Activated T-cell treated with anti-CD3 and anti-CD28 coated beads for 4 hours (primary cell): ENCODE data around the gene HACE1.
"Not testable (repeated sequence)": the region's sequence is repeated elsewhere in the genome, so short reads cannot be mapped to it uniquely, and the experiment has no call there.

ENCODE experiments used
- DNase-seq: peaks from one replicate; pipeline ENCODE4 v3.0.0-alpha.2; 2020

Gene HACE1

GRCh38 chr6:104820820-104821219 lies 38.9 kb downstream of the HACE1 start:
- DNase-seq, result not testable (repeated sequence)

GRCh38 chr6:104816125-104816524 lies 43.6 kb downstream of the HACE1 start:
- DNase-seq, result no peak

- no peak for DNase-seq
These were observed 45.0 kb downstream of the HACE1 start for GRCh38 chr6:104814743-104815142.

GRCh38 chr6:104813552-104813951 lies 46.2 kb downstream of the HACE1 start:
- DNase-seq, result no peak

GRCh38 chr6:104809116-104809515 lies 50.6 kb downstream of the HACE1 start:
- no peak for DNase-seq

- DNase-seq, result not testable (repeated sequence)
These were observed 54.4 kb downstream of the HACE1 start for GRCh38 chr6:104805335-104805734.

GRCh38 chr6:104799134-104799657 lies 60.5 kb downstream of the HACE1 start:
- no peak for DNase-seq

GRCh38 chr6:104796031-104796785 lies 63.5 kb downstream of the HACE1 start:
- no peak for DNase-seq

GRCh38 chr6:104795363-104795762 lies 64.4 kb downstream of the HACE1 start:
- DNase-seq, result no peak

- DNase-seq, result no peak
These were observed 69.9 kb downstream of the HACE1 start for GRCh38 chr6:104789770-104790190.

GRCh38 chr6:104788400-104788799 lies 71.3 kb downstream of the HACE1 start:
- no peak for DNase-seq

- DNase-seq, result no peak
These were observed 72.4 kb downstream of the HACE1 start for GRCh38 chr6:104787305-104787704.

- no peak for DNase-seq
These were observed 74.8 kb downstream of the HACE1 start for GRCh38 chr6:104784884-104785283.

- no peak for DNase-seq
These were observed 88.4 kb downstream of the HACE1 start for GRCh38 chr6:104771258-104771832.

GRCh38 chr6:104768906-104769305 lies 90.8 kb downstream of the HACE1 start:
- DNase-seq, result no peak

GRCh38 chr6:104766595-104766994 lies 93.1 kb downstream of the HACE1 start:
- DNase-seq, result no peak

GRCh38 chr6:104754788-104755409 lies 104.8 kb downstream of the HACE1 start:
- no peak for DNase-seq

GRCh38 chr6:104753251-104753650 lies 106.5 kb downstream of the HACE1 start:
- no peak for DNase-seq

- no peak for DNase-seq
These were observed 109.3 kb downstream of the HACE1 start for GRCh38 chr6:104750449-104750848.

GRCh38 chr6:104739124-104739523 lies 120.6 kb downstream of the HACE1 start:
- DNase-seq, result not testable (repeated sequence)

- not testable (repeated sequence) for DNase-seq
These were observed 122.2 kb downstream of the HACE1 start for GRCh38 chr6:104737567-104737966.

GRCh38 chr6:104736545-104736944 lies 123.2 kb downstream of the HACE1 start:
- DNase-seq, result no peak

GRCh38 chr6:104730450-104730849 lies 129.3 kb downstream of the HACE1 start:
- DNase-seq, result no peak

- DNase-seq, result no peak
These were observed 130.3 kb downstream of the HACE1 start for GRCh38 chr6:104729433-104729832.
